22Rv1 (cell line): Measurements from ENCODE around the gene C6orf62.
"Not testable (repeated sequence)": the region's sequence is repeated elsewhere in the genome, so short reads cannot be mapped to it uniquely, and the experiment has no call there.

Source experiments
- ZFX ChIP-seq: fragments of 450-650 bp; IDR thresholded peaks from 2 replicates; pipeline ENCODE4 v1.6.1; 2017; ENCODE audit warnings: antibody characterized with exemption, borderline replicate concordance
- TF ChIP-seq, protein P1 (sequence below): fragments of 450-650 bp; IDR thresholded peaks from 2 replicates; pipeline ENCODE4 v1.5.1; 2017; ENCODE audit warnings: mild to moderate bottlenecking

DNA sequence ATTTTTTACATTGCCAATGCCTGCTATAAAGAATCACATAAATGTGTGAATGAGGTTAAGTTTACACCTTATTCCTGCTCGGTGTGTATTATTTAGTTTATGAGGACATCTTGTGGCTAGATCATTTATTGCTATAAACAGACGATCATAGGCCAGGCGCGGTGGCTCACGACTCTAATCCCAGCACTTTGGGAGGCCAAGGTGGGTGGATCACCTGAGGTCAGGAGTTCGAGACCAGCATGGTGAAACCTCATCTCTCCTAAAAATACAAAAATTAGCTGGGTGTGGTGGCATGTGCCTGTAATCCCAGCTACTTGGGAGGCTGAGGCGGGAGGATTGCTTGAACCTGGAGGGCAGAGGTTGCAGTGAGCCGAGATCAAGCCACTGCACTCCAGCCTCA lies 23.3 kb downstream of the C6orf62 start:
- TF ChIP-seq, protein P1, sequence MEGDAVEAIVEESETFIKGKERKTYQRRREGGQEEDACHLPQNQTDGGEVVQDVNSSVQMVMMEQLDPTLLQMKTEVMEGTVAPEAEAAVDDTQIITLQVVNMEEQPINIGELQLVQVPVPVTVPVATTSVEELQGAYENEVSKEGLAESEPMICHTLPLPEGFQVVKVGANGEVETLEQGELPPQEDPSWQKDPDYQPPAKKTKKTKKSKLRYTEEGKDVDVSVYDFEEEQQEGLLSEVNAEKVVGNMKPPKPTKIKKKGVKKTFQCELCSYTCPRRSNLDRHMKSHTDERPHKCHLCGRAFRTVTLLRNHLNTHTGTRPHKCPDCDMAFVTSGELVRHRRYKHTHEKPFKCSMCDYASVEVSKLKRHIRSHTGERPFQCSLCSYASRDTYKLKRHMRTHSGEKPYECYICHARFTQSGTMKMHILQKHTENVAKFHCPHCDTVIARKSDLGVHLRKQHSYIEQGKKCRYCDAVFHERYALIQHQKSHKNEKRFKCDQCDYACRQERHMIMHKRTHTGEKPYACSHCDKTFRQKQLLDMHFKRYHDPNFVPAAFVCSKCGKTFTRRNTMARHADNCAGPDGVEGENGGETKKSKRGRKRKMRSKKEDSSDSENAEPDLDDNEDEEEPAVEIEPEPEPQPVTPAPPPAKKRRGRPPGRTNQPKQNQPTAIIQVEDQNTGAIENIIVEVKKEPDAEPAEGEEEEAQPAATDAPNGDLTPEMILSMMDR = peak; percentile 65
- not testable (repeated sequence) for TF ChIP-seq ZFX
